Astrocyte (in vitro differentiated cells and primary cell): Measurements from ENCODE around the gene CLDN20.

Experiments used
- EZH2 ChIP-seq: IDR thresholded peaks from 2 replicates; pipeline ENCODE4 v1.6.1; 2012; ENCODE audit warnings: mild to moderate bottlenecking, low read length, inconsistent platforms; ENCODE audit not compliant: insufficient read depth
- TF ChIP-seq, protein P1 (sequence below): IDR thresholded peaks from 2 replicates; pipeline ENCODE4 v1.5.1; 2011; ENCODE audit warnings: low read depth, mild to moderate bottlenecking, inconsistent platforms, low read length, moderate library complexity; ENCODE audit not compliant: insufficient read depth

- TF ChIP-seq, protein P1, sequence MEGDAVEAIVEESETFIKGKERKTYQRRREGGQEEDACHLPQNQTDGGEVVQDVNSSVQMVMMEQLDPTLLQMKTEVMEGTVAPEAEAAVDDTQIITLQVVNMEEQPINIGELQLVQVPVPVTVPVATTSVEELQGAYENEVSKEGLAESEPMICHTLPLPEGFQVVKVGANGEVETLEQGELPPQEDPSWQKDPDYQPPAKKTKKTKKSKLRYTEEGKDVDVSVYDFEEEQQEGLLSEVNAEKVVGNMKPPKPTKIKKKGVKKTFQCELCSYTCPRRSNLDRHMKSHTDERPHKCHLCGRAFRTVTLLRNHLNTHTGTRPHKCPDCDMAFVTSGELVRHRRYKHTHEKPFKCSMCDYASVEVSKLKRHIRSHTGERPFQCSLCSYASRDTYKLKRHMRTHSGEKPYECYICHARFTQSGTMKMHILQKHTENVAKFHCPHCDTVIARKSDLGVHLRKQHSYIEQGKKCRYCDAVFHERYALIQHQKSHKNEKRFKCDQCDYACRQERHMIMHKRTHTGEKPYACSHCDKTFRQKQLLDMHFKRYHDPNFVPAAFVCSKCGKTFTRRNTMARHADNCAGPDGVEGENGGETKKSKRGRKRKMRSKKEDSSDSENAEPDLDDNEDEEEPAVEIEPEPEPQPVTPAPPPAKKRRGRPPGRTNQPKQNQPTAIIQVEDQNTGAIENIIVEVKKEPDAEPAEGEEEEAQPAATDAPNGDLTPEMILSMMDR, result no peak
- TF ChIP-seq EZH2, result no peak
Observed at GRCh38 chr6:155292711-155293110, 28.9 kb downstream of the CLDN20 start.
